H9 (cell line): ENCODE results near the gene CCNT1. TPM values are rescaled to one million over a fixed set of nuclear protein-coding genes. Genes with fewer than 3 reads are reported as not detected.

Experiments
- DNase-seq: peaks from one replicate; pipeline ENCODE4 v3.0.0-alpha.2; 2017
- H2AFZ ChIP-seq: one replicate; pipeline ENCODE4 v1.6.1; 2013; ENCODE audit warnings: mild to moderate bottlenecking, low read length, control low read depth, moderate library complexity
- H2AK5ac ChIP-seq: 2 replicates; pipeline ENCODE4 v1.6.1; 2013; ENCODE audit warnings: low read length, control low read depth, mixed read lengths; ENCODE audit not compliant: insufficient read length
- H2BK120ac ChIP-seq: one replicate; pipeline ENCODE4 v1.6.1; 2013; ENCODE audit warnings: low read depth, mild to moderate bottlenecking, low read length, control low read depth, inconsistent platforms; ENCODE audit not compliant: poor library complexity, severe bottlenecking
- H2BK12ac ChIP-seq: 2 replicates; pipeline ENCODE4 v1.6.1; 2013; ENCODE audit warnings: low read length, control low read depth, mixed read lengths, low read depth; ENCODE audit not compliant: insufficient read length
- H2BK15ac ChIP-seq: 2 replicates; pipeline ENCODE4 v1.6.1; 2013; ENCODE audit warnings: low read depth, low read length, control low read depth
- H2BK20ac ChIP-seq: one replicate; pipeline ENCODE4 v1.6.1; 2013; ENCODE audit warnings: low read depth, mild to moderate bottlenecking, low read length, control low read depth, inconsistent platforms; ENCODE audit not compliant: poor library complexity, severe bottlenecking
- H2BK5ac ChIP-seq: 2 replicates; pipeline ENCODE4 v1.6.1; 2013; ENCODE audit warnings: low read length, control low read depth, mixed read lengths; ENCODE audit not compliant: insufficient read length
- H3K14ac ChIP-seq: 2 replicates; pipeline ENCODE4 v1.6.1; 2013; ENCODE audit warnings: low read length, control low read depth; ENCODE audit not compliant: insufficient read depth
- H3K18ac ChIP-seq: 2 replicates; pipeline ENCODE4 v1.6.1; 2013; ENCODE audit warnings: low read depth, mild to moderate bottlenecking, mixed read lengths, low read length, control low read depth; ENCODE audit not compliant: insufficient read length
- H3K23ac ChIP-seq: 2 replicates; pipeline ENCODE4 v1.6.1; 2013; ENCODE audit warnings: low read length, control low read depth, mixed read lengths, low read depth; ENCODE audit not compliant: insufficient read length
- H3K23me2 ChIP-seq: 2 replicates; pipeline ENCODE4 v1.6.1; 2013; ENCODE audit warnings: low read depth, mild to moderate bottlenecking, mixed read lengths, low read length, control low read depth; ENCODE audit not compliant: insufficient read length, poor library complexity, severe bottlenecking
- H3K27ac ChIP-seq: 2 replicates; pipeline ENCODE4 v1.5.1; 2013; ENCODE audit warnings: low read length, control low read depth, mixed read lengths, low read depth; ENCODE audit not compliant: insufficient read length
- H3K27me3 ChIP-seq: 2 replicates; pipeline ENCODE4 v1.6.1; 2013; ENCODE audit warnings: low read length, control low read depth, inconsistent platforms; ENCODE audit not compliant: insufficient read depth
- H3K4ac ChIP-seq: 2 replicates; pipeline ENCODE4 v1.6.1; 2013; ENCODE audit warnings: low read depth, mild to moderate bottlenecking, control low read depth, inconsistent platforms, low read length, moderate library complexity
- H3K4me1 ChIP-seq: 2 replicates; pipeline ENCODE4 v1.6.1; 2013; ENCODE audit warnings: low read length, control low read depth, inconsistent platforms; ENCODE audit not compliant: insufficient read depth
- H3K4me2 ChIP-seq: 2 replicates; pipeline ENCODE4 v1.6.1; 2013; ENCODE audit warnings: low read length, control low read depth, mixed read lengths; ENCODE audit not compliant: insufficient read length, insufficient read depth
- H3K56ac ChIP-seq: 2 replicates; pipeline ENCODE4 v1.6.1; 2013; ENCODE audit warnings: low read depth, mild to moderate bottlenecking, mixed read lengths, low read length, control low read depth; ENCODE audit not compliant: insufficient read length
- H3K79me1 ChIP-seq: 2 replicates; pipeline ENCODE4 v1.6.1; 2013; ENCODE audit warnings: low read depth, mild to moderate bottlenecking, moderate library complexity, low read length, control low read depth, inconsistent platforms; ENCODE audit not compliant: insufficient read depth, poor library complexity, severe bottlenecking
- H3K79me2 ChIP-seq: 2 replicates; pipeline ENCODE4 v1.6.1; 2013; ENCODE audit warnings: low read length, control low read depth, inconsistent platforms; ENCODE audit not compliant: insufficient read depth
- H3K9ac ChIP-seq: 2 replicates; pipeline ENCODE4 v1.6.1; 2013; ENCODE audit warnings: low read length, control low read depth, mixed read lengths; ENCODE audit not compliant: insufficient read length; ENCODE audit errors: extremely low read depth
- H3K9me3 ChIP-seq: one replicate; pipeline ENCODE4 v1.6.1; 2013; ENCODE audit warnings: low read depth, low read length, inconsistent platforms; ENCODE audit not compliant: control insufficient read depth
- H3T11ph ChIP-seq: one replicate; pipeline ENCODE4 v1.6.1; 2013; ENCODE audit warnings: mild to moderate bottlenecking, low read length, control low read depth, inconsistent platforms
- H4K20me1 ChIP-seq: one replicate; pipeline ENCODE4 v1.6.1; 2013; ENCODE audit not compliant: control insufficient read depth, insufficient read length, insufficient read depth
- H4K5ac ChIP-seq: 2 replicates; pipeline ENCODE4 v1.6.1; 2013; ENCODE audit warnings: low read depth, mild to moderate bottlenecking, mixed read lengths, low read length, control low read depth; ENCODE audit not compliant: insufficient read length
- H4K8ac ChIP-seq: replicated peaks from 2 replicates; pipeline ENCODE4 v1.6.1; 2013; ENCODE audit warnings: low read length, control low read depth, mixed read lengths, low read depth; ENCODE audit not compliant: insufficient read length
- H4K91ac ChIP-seq: 2 replicates; pipeline ENCODE4 v1.6.1; 2013; ENCODE audit warnings: low read depth, mild to moderate bottlenecking, moderate library complexity, mixed read lengths, low read length, control low read depth; ENCODE audit not compliant: insufficient read length
- H3K27ac Mint-ChIP-seq, 3 experiments: 2 replicates in 2 of 3; 3 replicates in 1 of 3; pipeline ENCODE4 v1.8.0; 2020 to 2021; ENCODE audit warnings: mixed read lengths in 3 of 3, mild to moderate bottlenecking in 1 of 3, moderate library complexity in 1 of 3
- H3K27me3 Mint-ChIP-seq: 2 replicates; pipeline ENCODE4 v1.8.0; 2021; ENCODE audit warnings: low read depth, mild to moderate bottlenecking, moderate library complexity, mixed read lengths
- H3K36me3 Mint-ChIP-seq, 3 experiments: 2 replicates in 2 of 3; 3 replicates in 1 of 3; pipeline ENCODE4 v1.8.0; 2020 to 2021; ENCODE audit warnings: low read depth in 3 of 3, mixed read lengths in 3 of 3; ENCODE audit not compliant: insufficient read depth in 1 of 3
- H3K4me1 Mint-ChIP-seq, 2 experiments: 2 replicates each; pipeline ENCODE4 v1.8.0; 2020; ENCODE audit warnings: mixed read lengths in 2 of 2
- H3K4me3 Mint-ChIP-seq, 2 experiments: 2 replicates in 1 of 2; 3 replicates in 1 of 2; pipeline ENCODE4 v1.8.0; 2020 to 2021; ENCODE audit warnings: mild to moderate bottlenecking in 2 of 2, mixed read lengths in 2 of 2, moderate library complexity in 1 of 2
- H3K9me3 Mint-ChIP-seq, 2 experiments: 2 replicates in 1 of 2; 3 replicates in 1 of 2; pipeline ENCODE4 v1.8.0; 2020; ENCODE audit warnings: mild to moderate bottlenecking in 2 of 2, mixed read lengths in 2 of 2, moderate library complexity in 1 of 2
- WGBS: extraction: QIAGEN DNeasy Blood & Tissue Kit; methylation state at CpG from one replicate; pipeline ENCODE4 v1.1.7; 2013; ENCODE audit warnings: missing lambda C conversion rate, low lambda C conversion rate, mixed read lengths; ENCODE audit not compliant: insufficient read length; ENCODE audit errors: extremely low coverage; 5-methylcytosine and 5-hydroxymethylcytosine counted together
- total RNA-seq: library from RNA; stranded (reverse); gene quantifications from 2 replicates; pipeline ENCODE4 v1.2.1, GENCODE V29; 2021
- TF ChIP-seq, protein P1 (sequence below): fragments of 200-600 bp; sonication (generic); conservative IDR thresholded peaks from 3 replicates; pipeline ENCODE4 v1.8.0; 2021; ENCODE audit warnings: antibody characterized with exemption, mild to moderate bottlenecking

CCNT1 gene
- total RNA-seq, 1 experiment from 2014 or later, result 53.1 TPM

- Mint-ChIP-seq H3K4me1 (peaks cover 0 to 2% of the 10 kb centered on the region in 2 experiments; a peak in 1 of 4 replicates), H3K4me3 (no peak overlapping the region), H3K36me3 (no peaks in the 10 kb centered on the region), H3K27me3 (peaks cover 9% of the 10 kb centered on the region), H3K27ac (no peak overlapping the region; a peak in 1 of 7 replicates), H3K9me3 (no peaks in the 10 kb centered on the region)
- Histone ChIP-seq H3K9ac (no peak overlapping the region), H4K91ac (no peak overlapping the region), H2BK5ac (no peak overlapping the region), H2BK12ac (no peak overlapping the region), H3K4me2 (no peak overlapping the region), H3T11ph (no peak overlapping the region), H3K27ac (no peak overlapping the region), H2BK20ac (no peak overlapping the region), H4K20me1 (no peaks in the 10 kb centered on the region), H3K18ac (no peak overlapping the region), H3K9me3 (no peaks in the 10 kb centered on the region), H3K23me2 (no peaks in the 10 kb centered on the region), H4K5ac (no peak overlapping the region), H3K79me2 (no peaks in the 10 kb centered on the region), H4K8ac (no peak overlapping the region), H3K79me1 (no peaks in the 10 kb centered on the region), H3K14ac (no peak overlapping the region), H2BK120ac (no peak overlapping the region), H2AFZ (no peak overlapping the region), H3K27me3 (no peaks in the 10 kb centered on the region; the same call in 1 of the 2 replicates), H3K23ac (no peak overlapping the region), H2BK15ac (no peak overlapping the region), H2AK5ac (no peak overlapping the region), H3K4me1 (no peaks in the 10 kb centered on the region), H3K4ac (no peak overlapping the region), H3K56ac (no peak overlapping the region)
- no CpG with 5 or more reads among the region's 1 CpG for WGBS
- TF ChIP-seq, protein P1, sequence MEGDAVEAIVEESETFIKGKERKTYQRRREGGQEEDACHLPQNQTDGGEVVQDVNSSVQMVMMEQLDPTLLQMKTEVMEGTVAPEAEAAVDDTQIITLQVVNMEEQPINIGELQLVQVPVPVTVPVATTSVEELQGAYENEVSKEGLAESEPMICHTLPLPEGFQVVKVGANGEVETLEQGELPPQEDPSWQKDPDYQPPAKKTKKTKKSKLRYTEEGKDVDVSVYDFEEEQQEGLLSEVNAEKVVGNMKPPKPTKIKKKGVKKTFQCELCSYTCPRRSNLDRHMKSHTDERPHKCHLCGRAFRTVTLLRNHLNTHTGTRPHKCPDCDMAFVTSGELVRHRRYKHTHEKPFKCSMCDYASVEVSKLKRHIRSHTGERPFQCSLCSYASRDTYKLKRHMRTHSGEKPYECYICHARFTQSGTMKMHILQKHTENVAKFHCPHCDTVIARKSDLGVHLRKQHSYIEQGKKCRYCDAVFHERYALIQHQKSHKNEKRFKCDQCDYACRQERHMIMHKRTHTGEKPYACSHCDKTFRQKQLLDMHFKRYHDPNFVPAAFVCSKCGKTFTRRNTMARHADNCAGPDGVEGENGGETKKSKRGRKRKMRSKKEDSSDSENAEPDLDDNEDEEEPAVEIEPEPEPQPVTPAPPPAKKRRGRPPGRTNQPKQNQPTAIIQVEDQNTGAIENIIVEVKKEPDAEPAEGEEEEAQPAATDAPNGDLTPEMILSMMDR, result no peak
- no peak for DNase-seq
These were observed 33.7 kb upstream of the CCNT1 start for GRCh38 chr12:48750215-48750614.
